D721Med (cell line): ENCODE results near the gene HOXA5.

ENCODE experiments used
- DNase-seq: peaks from one replicate; pipeline ENCODE4 v3.0.0; 2011; ENCODE audit warnings: low spot score; ENCODE audit not compliant: insufficient read length
- FAIRE-seq: peaks from 2 replicates; lab custom pipeline; 2011; peaks lifted over from hg19 to GRCh38; lab: Jason Lieb, UNC
- CTCF ChIP-seq: IDR thresholded peaks from 2 replicates; pipeline ENCODE4 v1.5.1; 2012; ENCODE audit warnings: mild to moderate bottlenecking, control low read depth; ENCODE audit not compliant: insufficient read depth; ENCODE audit errors: missing control alignments

HOXA5 gene

GRCh38 chr7:27172315-27172774 is 28.9 kb upstream of the HOXA5 start:
- no peak for FAIRE-seq
- TF ChIP-seq CTCF: no peak
- no peak for DNase-seq

GRCh38 chr7:27171637-27172314 is 28.3 kb upstream of the HOXA5 start:
- TF ChIP-seq CTCF: no peak

GRCh38 chr7:27171325-27171636 is 27.8 kb upstream of the HOXA5 start:
- no peak for DNase-seq
- FAIRE-seq: no peak
- TF ChIP-seq CTCF: no peak

More at GRCh38 chr7:27171637-27172314, 28.3 kb upstream of the HOXA5 start:
- DNase-seq (no peak), FAIRE-seq (no peak)

GRCh38 chr7:27170426-27171324 is 27.2 kb upstream of the HOXA5 start:
- DNase-seq (no peak), FAIRE-seq (no peak)
- TF ChIP-seq CTCF: no peak

GRCh38 chr7:27169658-27170425 is 26.4 kb upstream of the HOXA5 start:
- FAIRE-seq (no peak), DNase-seq (no peak)
- no peak for TF ChIP-seq CTCF

GRCh38 chr7:27168265-27168947 is 24.9 kb upstream of the HOXA5 start:
- FAIRE-seq (no peak), DNase-seq (no peak)
- no peak for TF ChIP-seq CTCF
